Left forelimb (tissue), 1 donor: ENCODE data around the gene RASAL2.

Experiments
- DNase-seq: peaks from one replicate; pipeline ENCODE4 v3.0.0-alpha.2; 2018; ENCODE audit warnings: low spot score

Gene RASAL2

DNA sequence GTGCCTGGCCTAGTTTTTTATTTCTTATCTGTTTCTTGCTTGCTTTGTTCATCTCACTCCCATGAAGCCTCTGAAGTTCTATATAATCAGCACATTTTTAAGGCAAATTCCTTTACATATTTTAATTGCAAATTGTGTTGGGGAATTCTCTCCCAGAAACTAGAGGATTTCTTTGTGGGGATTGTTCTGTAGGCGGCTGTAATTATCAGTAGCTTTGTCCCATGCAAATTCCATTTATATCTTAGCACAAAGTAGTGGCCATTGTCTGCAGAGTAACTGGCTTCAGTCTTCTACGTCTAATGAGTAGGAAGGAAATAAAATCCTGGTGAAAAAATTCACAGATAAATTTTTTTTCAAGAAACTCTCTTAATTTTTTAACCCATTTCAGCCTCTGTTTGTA lies 367.2 kb downstream of the RASAL2 start:
- DNase-seq, result no peak

DNA sequence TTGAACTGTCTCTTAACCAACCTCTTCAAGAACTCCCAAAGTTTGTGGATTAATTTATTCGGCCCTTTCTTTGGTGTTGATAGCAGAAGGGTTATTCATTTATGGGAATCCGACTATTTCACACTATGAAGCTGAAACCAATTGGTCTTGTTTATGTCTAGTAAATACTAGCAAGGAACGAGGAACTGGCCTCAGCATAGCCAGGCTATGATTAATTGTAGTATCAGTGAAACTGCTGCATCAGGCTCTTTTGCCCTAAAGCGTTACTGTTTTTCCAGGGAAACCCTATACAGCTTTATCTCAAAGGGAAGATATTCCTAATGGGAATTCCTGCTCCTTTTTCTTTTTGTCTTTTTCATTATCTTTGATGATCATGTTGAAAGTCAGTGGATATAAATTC lies 367.8 kb downstream of the RASAL2 start:
- no peak for DNase-seq

DNA sequence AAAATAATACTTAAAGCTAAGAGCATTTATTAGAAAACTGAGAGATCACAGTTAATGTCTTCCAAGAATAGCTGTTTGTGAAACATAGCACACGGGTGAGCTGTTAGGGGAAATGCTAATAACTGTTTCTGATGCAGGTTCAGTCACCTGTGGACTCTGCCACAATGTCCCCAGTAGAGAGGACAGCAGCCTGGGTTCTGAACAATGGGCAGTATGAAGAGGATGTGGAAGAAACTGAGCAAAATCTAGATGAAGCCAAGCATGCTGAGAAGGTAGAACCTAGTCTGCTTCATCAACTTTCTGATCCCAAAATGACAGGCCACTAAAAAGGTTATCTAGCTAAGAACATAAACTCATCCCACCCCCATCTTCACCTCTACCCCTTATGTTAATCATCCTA lies 370.2 kb downstream of the RASAL2 start:
- no peak for DNase-seq

DNA sequence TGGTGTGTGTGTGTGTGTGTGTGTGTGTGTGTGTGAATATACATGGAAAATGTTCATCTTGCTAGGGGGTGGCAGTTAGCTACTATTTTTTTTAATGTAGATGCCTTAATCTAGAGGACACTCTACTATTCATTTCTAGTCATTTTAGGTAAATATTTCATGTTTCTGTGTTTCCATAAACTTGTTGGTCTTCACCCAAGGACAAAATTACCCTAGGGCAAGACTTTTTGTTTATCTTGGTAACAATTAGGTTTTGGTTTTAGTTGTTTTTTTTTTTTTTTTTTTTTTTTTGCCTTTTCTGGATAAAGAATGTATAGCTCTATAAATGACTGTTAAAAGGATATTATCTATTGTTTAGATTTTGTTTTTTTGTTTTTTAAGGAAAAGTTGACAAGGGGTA lies 370.7 kb downstream of the RASAL2 start:
- no peak for DNase-seq

DNA sequence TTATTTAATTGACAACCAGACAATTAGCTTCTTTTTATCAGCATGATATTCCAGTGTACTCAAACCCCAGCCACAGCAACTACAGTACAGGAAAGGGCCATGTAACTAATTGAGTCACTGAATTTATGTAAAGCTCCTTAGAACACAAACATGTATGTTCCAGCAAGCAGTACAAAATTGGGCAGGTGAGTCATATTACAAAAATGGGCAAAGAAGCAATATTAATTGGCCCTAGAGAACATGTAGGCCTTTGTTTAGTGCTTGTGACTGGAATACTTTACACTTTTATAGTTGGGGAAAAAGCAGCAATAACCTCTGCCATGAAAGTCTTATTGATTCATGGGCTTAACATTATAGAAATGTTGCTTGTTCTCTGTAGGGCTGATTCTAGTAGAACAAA lies 371.1 kb downstream of the RASAL2 start:
- DNase-seq, result no peak

DNA sequence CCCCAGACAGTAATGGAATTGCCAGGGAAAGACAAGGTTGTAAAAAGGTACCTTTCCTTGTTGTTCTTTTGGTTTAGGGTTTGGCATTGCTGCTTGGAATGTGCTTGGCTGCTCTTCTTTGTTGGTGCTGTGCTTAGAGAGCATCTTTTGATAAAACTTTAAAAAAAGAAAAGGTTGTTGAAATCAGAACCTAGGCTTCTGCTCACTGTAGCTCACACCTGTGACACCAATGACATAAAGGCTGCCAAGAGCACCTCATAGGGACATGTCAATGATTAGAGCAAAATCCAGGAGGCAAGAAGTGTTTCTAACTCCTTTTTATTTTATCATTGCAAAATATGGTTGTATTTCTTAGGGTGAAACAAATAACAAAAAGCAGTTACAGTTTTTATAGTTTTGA lies 373.9 kb downstream of the RASAL2 start:
- no peak for DNase-seq

DNA sequence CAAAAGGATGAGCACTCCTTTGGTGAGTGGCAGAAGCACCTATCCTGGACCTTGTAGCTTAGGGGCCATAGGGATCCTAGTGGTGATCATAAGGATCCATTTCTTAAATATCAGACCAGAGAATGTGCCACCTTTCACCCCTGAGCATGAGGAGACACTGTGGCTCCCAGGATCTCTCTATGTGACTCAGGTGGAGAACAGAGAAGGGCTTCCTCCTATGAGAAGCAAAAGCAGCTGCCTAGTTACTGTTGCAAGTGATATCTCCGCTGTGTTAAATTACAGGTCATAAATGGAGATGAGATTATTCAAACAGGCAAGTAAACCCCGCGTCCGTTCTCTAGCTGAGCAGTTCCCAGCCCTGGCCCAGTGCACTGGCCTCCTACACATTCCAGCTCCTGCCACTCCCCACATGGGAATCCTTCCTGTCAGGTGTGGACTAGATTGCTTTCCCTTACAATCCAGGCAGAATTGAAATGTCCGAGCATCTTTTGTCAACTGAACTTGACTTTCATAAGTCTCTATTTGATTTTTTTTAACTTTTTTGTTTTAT lies 376.6 kb downstream of the RASAL2 start:
- no peak for DNase-seq

DNA sequence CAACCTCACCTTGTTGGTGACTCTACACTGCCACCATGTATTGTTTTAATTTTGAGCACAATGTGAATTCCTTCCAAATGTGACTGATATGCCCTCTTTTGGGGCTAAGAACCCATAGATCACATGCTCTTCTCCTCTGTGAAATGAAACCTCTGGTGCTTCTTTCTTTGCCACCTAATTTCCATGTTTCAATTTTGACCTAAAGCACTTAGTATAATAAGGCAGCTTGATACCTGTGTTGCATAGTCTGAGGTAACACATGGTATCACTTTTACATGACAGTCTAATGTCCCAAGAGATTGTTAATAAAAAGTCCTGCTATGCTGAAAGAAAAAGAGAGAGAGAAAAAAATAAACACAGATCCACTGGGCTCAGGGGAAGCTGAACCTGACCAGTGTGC lies 378.6 kb downstream of the RASAL2 start:
- DNase-seq, result no peak

DNA sequence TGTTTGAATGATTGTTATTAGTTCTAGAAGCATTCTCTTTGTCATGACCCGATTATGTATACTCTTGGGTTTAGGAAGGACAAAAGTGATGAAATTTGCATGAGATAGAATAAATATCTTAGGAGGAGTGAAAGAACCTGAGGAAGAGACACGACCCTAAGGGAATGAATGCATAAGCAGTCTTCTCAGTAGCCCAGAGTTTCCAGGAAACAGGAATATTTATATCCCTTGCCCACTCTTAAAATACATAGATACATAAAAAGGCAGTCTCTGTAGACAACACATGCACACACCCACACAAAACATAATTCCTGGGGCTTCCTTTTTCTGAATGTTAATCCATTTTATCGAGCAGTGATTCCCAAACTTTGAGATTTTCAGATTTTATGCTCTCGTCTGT lies 383.5 kb downstream of the RASAL2 start:
- no peak for DNase-seq

DNA sequence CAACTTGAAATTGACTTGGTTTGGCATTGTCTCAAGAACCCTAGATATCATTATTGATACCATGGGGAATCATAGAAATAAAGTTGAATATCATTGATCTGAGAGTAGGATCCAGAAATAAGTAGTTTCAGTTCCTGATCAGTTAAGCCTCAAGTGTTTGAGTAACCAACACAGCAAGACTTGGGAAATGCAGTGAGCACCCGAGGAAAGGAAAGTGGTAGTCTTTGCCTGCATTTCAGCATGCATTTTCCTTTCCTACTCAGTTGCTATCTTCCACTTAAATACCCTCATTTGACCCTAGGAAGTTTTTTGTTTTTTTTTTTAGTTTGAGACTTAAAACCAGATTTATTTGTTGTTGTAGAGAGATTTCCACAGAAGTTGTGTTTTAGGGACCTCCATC lies 383.9 kb downstream of the RASAL2 start:
- no peak for DNase-seq

DNA sequence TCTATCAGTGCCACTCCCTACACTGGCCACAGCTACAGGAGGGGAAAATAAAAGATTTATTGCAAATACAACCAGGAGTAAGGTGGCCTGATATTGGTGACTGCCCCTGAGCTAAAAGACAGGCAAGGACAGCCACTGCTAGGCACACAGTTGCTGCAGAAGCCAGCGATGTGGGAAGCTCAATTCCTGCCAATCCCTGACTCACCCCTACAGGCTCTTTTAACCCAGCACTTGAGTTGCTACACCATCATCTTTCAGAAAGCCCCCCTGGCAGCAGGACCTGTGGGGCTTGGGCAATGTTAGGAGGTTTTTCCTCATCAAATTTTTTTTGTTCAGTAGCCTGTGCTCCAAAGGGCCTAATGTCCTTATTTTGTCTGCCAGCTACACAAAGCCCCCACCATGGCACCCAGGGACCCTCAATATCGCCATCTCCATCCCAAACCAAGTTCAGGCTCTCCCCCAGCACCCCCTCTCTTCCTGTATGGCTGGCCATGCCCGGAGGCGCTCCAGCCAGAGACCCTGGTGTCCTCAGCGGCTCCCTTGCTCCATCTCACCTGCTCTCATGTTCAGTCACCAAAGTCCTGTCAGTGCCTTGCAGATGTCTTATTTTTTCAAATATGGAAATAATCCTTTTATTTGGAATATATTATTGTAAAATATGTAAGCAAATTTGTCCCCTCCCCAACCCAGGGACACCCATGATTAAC lies 389.5 kb downstream of the RASAL2 start:
- no peak for DNase-seq

DNA sequence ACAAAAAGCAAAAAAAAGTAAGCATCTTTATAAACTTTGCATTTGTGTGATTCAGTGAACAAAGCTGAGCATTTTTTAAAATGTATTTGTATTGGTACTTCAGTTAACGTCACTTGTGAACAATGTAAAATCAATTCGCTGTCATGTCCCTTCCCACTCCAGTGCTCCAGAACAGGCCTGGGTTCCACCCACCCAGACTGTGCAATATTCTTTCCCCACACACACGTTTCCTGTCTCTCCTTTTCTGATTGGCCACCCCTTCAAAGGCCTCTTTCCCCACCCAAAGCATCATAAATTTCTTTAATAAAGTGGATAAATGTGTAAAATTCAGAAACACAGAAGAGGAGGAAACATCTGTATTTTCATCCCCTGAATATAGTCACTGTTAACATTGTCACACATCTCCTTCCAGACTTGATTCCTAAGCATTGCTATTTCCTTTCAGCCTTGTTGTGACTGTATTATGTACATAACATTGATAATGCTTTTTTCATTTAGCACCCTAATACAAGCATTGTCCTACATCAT lies 390.9 kb downstream of the RASAL2 start:
- DNase-seq, result no peak

DNA sequence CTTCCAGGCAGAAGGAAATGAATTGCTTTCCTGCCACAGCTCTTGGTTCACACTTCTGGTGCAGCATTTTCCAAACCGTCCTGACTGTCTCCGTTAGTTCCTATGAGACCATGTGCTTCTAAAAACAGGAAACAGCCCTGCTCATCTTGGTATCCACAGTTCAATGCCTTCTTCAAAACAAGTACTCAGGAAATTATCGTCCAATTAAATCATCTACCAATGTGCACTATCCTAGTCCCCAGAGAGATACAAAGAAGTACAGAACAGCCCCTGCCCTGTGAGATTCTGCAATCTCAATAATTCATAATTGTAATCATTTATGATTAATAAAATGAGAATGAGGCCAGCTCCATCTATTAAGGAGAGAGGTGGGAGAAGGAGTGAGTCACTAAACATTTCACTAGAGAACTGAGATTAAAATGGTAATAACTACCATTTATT lies 391.7 kb downstream of the RASAL2 start:
- no peak for DNase-seq

DNA sequence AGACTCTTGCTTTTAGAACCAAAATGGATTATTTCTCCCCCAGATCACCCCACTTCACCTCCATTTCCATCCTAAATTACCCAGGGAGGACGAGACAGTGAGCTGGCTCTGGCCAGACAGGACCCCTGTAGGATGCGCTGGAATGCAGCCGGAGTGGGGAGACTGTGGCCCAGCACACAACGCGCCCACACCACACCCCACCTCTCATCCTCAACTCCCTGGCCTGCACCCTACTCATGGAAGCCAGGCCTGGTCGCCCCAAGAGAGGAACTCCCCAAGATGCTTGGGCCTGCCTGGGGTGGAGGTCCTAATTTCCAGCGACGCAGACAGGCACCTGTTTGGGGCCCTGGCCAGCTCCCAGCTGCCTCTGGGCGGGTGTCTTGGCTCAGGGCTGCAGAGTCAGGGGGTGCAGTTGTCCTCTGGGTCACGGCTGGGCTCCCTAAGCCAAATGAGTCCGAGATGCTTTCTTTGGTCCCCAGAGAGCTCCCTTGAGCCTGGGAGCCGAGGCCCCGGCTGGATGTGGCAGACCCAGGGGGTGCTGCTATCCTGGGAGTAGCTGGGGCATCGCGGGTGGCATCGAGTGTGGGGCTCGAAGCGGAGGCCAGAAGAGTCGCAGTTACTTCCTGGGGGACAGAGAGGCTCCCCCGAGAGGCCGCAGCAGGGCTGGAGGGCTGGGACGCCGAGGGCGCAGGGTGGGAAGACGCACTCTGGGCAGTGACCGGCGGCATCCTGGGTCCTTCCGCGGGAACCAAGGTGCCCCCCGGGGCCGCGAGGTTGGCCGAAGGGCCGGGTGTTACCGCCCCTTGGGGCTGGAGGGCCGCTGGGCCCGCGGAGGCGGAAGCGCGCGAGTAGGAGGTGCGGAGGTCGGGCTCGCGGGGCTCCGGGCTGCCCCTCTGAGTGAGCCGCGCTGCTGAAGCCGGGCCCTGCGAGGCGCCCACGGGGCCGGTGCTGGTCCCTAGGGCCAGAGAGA lies 392.5 kb downstream of the RASAL2 start:
- DNase-seq, result no peak

DNA sequence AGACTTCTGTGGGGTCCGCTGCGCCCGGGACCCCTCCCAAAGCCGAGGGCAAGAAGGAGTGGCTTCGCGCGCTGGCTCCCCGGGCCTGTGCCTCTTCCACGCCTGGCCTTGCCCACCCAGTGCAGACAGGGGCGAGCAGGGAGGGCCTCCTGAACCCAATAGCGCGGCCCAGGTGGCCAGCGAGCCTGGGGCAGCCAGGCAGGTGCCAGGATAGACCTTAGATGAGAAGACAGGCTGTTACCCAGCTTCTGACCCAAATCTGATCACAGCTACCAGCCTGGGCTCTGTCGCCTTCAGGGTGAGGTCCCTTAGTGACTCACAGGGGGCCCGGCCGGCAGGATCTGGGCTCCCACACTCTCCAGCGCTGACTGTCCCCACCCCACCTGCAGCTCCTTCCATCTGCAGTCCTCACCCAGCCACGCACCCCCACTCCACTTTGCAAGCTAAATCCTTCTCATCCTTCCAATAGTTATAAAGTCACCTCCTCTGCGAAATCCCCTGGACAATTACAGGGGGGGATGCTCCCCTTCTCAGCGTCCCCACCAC lies 393.2 kb downstream of the RASAL2 start:
- no peak for DNase-seq

DNA sequence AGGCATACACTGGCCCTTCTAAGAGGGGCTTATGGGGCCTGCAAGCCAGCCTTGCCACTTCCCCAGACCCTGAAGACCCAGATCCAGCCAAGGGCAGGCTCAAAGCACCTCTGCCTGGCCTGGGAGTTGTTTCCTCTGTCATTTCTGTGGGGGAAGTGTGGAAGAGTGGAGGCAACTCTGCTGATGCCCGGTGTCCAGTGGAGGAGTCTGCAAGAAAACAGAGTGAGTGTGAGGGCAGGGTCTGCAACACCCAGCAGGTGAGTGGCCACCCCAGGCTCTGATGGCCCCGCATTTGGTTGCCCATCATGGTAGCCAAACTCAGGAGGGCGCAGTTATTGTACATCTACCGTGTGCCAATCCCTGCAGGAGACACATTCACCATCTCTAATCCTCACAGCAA lies 394.5 kb downstream of the RASAL2 start:
- no peak for DNase-seq

DNA sequence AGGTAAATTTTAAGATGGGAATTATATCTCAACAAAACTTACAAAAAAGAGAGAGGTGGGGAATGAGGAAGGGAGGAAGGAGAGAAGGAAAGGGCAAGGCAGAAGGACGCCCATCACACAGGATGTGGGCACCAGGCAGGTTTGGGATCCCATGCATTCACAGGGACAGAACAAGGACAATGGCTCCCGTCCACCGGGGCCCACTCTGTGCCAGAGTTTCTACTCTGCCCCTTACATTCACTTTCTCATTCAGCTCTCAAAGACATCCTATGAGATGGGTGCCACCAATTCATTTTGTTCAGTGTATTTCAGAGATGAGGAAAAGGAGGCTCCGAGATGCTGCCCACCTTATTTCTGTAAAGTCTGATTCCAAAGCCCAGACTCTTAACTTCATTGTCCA lies 395.5 kb downstream of the RASAL2 start:
- no peak for DNase-seq

DNA sequence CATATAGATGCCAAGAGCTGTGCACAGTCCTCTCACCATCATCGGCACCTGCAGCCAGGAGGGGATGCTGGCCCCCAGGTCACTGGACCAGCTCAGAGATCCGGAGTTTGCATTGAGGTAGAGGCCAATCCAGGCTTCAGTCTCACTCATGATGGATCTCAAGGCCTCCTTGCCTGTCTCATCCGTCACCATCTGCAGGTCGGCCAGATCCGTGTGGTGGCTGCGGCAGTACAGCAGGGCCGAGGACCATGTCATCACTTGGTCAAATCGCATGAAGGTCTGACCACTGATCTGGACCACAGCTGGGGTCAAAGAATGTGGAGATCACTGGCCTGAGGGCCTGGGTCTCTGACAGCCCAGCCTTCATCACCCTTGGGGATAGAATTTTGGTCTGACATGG lies 396.2 kb downstream of the RASAL2 start:
- no peak for DNase-seq

DNA sequence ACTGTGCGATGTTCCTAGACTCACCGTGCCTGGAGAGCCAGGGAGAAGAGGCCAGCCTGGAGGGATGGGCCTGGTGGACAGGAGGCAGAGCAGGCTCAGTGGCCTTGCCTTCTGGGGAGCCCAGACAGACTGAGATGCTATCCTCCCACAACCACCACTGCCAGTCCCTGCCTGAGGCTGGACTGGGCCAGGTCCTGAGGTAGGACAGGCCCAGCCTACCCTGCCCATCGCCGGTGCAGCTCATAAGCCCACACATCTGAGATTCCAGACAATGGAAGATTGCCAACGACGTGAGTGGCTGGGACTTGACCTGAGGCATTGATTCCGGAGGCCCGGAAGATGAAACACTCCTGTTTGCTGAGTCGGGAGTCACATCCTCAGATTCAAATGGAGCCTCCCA lies 397.1 kb downstream of the RASAL2 start:
- no peak for DNase-seq

DNA sequence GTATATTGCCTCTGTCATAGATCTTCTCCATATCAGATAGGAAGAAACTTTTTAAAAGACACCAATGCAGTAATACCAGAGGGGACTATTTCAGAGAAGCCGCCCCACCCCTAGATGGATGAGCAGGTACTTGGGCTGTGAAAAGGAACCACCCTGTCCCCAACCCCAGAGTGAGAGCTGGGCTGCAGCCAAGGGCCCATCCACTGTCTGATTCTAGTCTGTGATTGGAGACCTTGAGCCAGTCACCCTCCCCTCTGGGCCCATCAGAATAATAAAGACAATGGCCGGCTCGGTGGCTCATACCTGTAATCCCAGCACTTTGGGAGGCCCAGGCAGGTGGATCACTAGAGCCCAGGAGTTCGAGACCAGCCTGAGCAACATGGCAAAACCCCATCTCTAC lies 397.8 kb downstream of the RASAL2 start:
- no peak for DNase-seq

DNA sequence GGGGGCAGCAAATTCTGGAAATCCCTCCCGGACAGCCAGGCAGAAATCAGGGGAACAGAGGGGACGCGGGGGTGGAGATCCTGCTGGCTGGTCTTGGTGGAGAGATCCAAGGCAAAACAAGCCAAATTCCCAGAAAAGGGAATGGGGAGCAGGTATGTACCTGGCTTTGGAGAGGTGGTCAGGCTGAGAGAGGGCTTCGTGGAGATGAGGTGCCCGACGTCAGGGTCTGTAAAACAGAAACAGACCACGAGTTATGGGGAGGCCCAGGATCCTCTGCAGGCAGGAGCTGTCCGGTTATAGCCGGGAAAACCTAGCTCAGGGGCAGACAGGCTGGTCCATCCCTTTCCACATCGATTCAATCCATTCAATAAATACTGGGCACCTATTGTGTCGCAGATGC lies 398.4 kb downstream of the RASAL2 start:
- DNase-seq, result no peak

DNA sequence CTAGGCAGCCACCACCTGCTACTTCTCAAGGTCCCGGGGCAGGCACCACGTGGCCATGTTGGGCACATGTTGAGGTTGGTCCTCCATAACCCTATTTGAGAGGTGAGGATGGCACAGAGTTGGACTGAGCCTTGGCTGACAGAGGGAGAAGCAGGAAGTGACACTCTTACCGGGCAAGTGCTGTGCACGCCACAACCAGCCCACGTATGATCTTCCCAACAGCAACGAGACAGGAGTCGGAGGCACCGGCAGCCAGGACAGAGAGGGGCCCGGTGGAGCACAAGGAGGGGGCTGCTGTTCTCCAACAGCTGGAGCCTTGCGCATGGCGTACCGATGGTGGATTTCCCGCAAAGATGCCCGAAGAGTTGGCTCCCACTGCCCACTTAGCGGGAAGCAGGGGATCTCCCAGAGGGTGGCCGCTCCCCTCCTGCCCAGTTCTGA lies 399.4 kb downstream of the RASAL2 start:
- DNase-seq, result no peak
